ENCODE measurements around the gene HECTD1.
"Not testable (repeated sequence)": the region's sequence is repeated elsewhere in the genome, so short reads cannot be mapped to it uniquely, and the experiment has no call there.

HECTD1 gene

DNA sequence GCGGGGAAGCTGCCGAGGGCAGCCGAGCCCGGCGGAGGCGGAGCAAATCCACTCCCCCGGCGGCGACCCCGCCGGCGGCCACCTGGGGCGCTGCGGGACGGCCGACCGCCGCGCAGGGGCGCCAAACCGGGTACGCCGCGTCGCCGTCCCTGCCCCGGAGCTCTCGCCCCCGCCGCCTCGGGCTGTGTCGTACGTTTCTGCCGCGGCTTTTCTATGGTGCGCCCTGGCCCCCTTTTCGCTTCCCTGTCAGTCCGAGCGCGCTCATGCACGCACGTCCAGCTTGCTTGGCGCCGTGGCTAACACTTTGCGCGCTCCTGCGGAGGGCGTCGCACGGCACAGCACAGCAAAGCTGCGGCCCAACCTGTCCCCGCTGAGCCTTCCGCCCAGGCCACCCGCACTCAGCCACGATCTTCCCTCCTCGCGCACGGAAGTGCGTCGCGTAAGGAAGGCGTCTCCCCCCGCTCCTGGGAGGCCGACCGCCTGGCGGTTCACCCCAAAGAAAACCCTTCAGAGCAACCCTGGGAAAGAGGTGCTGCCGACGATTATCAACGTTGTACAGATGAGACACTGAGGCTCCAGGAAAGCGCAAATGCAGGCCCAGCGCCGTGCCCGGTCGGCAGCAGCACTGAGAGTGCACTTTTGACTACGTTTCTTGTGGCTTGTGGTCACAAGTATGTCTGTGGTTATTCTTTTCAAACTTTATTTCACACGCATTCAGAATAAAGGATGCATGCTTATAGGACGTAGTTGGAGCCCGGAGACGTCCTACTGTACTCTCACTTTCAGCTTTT lies at the start of gene HECTD1:
HECTD1 (minus strand) TSS at position 39 of the 791 bp plus-strand sequence. CDS start 1,857 bp downstream, outside the sequence.
- peak; percentile 89 for DNase-seq (ENCODE audit: low spot score)

- no peak for DNase-seq (ENCODE audit: low spot score)
Measured at GRCh38 chr14:31257244-31257553, 49.6 kb upstream of the HECTD1 start.

GRCh38 chr14:31256534-31257243 lies 49.1 kb upstream of the HECTD1 start:
- DNase-seq (ENCODE audit: low spot score): no peak

DNA sequence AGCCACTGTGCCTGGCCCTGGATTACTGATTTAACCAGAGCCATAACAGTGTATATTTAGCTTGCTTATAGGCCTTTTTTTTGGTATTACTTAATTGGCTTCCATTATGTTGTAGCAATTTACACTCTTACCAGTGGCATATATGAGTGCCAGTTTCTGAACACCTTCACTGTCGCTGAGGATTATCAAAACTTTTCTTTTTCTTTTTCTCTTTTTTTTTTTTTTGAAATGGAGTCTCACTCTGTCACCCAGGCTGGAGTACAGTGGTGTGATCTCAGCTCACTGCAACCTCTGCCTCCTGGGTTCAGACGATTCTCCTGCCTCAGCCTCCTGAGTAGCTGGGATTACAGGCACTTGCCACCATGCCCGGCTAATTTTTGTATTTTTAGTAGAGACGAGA lies 48.3 kb upstream of the HECTD1 start:
- not testable (repeated sequence) for DNase-seq (ENCODE audit: low spot score)

DNA sequence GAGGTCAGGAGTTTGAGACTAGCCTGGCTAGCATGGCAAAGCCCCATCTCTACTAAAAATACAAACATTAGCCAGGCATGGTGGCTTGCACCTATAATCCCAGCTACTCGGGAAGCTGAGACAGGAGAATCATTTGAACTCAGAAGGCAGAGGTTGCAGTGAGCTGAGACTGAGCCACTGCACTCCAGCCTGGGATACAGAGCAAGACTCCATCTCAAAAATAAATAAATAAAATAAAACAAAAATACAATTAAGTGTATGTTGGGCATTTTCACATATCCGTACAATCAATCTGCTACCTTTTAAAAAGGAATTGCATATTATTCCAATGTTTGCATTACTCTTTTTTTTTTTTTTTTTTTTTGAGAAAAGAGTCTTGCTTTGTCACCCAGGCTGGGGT lies 47.7 kb upstream of the HECTD1 start:
- no peak for DNase-seq (ENCODE audit: low spot score)

DNA sequence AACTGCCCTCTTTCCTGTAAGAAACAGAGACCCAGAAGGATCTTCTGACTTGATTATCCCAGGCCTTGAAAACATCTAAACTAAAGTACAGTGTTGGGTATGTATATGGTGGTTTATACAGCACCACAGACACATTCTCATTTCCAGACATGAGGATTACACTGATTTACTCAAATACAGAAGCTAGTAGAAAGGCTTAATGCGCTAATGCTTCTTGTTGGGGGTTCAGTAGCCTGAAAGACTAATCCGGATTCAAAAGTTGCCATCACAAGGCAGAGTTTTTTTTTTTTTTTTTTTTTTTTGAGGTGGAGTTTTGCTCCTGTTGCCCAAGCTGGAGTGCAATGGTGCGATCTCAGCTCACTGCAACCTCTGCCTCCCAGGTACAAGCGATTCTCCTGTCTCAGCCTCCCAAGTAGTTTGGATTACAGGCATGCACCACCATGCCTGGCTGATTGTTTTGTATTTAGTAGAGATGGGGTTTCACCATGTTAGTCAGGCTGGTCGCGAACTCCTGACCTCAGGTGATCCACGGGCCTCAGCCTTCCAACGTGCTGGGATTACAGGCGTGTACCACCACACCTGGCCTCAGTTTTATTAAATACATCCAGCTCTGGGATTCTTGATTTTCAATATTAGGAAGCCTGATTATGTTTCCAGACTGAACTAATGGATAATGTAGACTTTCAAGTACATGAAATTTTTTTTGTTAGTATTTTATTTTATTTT lies 46.3 kb upstream of the HECTD1 start:
- no peak for DNase-seq (ENCODE audit: low spot score)

GRCh38 chr14:31252865-31253264 lies 45.3 kb upstream of the HECTD1 start:
- no peak for DNase-seq (ENCODE audit: low spot score)

GRCh38 chr14:31251028-31251958 lies 43.7 kb upstream of the HECTD1 start:
- DNase-seq (ENCODE audit: low spot score): peak; percentile 53

DNA sequence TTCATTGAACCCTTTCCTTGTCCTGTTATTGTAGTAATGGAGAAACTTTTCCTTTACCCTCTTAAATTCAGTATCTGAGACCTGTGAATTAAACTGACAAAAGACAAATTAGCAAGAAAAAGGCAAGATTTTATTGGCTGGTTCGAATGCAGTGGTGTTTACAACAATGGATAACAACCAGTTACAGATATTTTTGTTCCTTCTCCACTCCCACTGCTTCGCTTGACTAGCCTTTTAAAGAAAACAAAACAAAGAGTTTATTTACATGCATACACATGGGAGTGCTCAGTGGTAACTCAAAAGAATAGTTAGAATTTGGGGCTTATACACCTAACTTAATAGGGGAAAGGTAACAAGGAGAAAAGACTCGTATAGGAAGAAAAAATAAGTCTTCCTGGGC lies 37.0 kb upstream of the HECTD1 start:
- DNase-seq (ENCODE audit: low spot score): no peak

DNA sequence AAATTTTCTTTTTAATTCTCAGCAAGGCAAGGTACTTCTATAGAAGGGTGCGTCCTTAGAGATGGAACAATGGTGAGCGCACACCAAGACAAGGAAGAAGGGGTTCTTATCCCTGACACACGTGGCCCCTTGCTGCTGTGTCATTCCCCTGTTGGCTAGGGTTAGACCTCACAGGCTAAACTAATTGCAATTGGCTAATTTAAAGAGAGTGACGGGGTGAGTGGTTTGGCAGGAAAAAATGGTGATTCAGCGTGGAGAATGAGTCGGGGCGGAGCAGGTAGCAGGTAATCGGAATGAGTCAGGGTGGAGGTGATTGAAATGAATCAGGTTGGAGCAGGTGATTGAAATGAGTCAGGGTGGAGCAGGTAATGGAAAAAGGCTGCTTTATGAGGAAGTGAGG lies 36.3 kb upstream of the HECTD1 start:
- DNase-seq (ENCODE audit: low spot score): no peak

- DNase-seq (ENCODE audit: low spot score): not testable (repeated sequence)
Measured at GRCh38 chr14:31242161-31242940, 34.8 kb upstream of the HECTD1 start.

GRCh38 chr14:31241450-31242114 lies 34.0 kb upstream of the HECTD1 start:
- DNase-seq (ENCODE audit: low spot score): no peak

- DNase-seq (ENCODE audit: low spot score): no peak
Measured at GRCh38 chr14:31239741-31240140, 32.1 kb upstream of the HECTD1 start.

DNA sequence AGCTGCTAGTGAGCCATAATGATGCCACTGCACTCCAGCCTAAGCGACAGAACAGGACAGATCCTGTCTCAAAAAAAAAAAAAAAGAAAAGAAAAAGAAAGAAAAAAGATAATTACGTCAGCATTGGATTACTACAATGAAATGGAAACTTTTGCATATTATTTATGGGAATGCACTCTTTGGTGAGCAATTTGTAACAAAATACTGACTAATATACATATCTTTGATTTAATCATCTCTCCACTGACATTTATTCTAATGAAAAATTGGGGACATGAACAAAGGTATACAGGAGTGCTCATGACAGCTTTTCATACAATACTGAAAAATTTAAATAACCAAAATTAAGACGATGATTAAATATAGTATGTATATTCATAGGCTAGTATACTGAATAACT lies 27.9 kb upstream of the HECTD1 start:
- DNase-seq (ENCODE audit: low spot score): no peak

GRCh38 chr14:31232081-31232480 lies 24.5 kb upstream of the HECTD1 start:
- peak; percentile 44 for DNase-seq (ENCODE audit: low spot score)

GRCh38 chr14:31231272-31231671 lies 23.7 kb upstream of the HECTD1 start:
- DNase-seq (ENCODE audit: low spot score): not testable (repeated sequence)

- DNase-seq (ENCODE audit: low spot score): no peak
Measured at GRCh38 chr14:31230573-31230958, 23.0 kb upstream of the HECTD1 start.

GRCh38 chr14:31229638-31230572 lies 22.3 kb upstream of the HECTD1 start:
- DNase-seq (ENCODE audit: low spot score): peak; percentile 81

DNA sequence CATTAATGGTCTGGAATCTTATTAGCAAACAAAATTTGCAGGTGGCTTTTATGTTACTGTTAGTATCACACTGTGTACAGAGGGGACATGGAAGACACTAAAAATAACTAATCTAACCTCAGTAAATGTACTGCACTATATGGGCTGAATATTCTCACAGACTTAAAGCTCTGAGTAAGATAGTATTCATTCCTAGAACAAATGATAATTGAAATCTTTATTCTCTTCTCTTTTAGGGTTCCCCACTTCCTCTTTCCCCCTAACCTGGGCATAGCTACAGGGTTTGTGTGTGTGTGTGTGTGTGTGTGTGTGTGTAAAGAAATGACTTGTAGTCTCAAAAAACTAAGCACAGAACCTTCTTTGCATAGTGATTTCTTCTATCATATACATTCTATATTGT lies 21.4 kb upstream of the HECTD1 start:
- no peak for DNase-seq (ENCODE audit: low spot score)

Measured in hematopoietic multipotent progenitor cell treated with erythropoietin and hydrocortisone succinate and interleukin-3 and kit ligand, for 15 days (in vitro differentiated cells).